GOT3 (cell line): ENCODE measurements around the gene WDCP.

ENCODE experiments used
- DNase-seq: peaks from one replicate; lab custom pipeline; 2025; ENCODE audit warnings: mixed read lengths; lab: John Stamatoyannopoulos, UW

Gene WDCP

DNA sequence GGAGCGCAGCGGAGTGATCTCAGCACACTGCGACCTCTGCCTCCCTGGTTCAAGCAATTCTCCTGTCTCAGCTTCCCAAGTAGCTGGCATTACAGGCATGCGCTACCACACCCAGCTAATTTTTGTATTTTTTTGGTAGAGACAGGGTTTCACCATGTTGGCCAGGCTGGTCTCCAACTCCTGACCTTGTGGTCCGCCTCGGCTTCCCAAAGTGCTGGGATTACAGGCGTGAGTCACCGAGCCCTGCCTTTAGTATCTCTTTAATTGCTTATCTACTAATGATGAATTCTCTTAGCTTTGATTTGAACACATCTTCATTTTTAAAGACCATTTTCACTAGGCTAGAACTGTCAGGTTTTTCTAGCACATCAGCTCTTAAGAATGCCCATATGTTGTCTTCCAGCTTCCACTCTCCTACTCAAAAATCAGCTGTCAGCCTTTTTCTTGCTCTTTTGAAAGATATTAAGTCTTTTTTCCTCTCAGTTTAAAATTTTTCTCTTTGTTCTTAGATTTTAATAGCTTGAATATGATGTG lies 53.4 kb downstream of the WDCP start:
- no peak for DNase-seq

DNA sequence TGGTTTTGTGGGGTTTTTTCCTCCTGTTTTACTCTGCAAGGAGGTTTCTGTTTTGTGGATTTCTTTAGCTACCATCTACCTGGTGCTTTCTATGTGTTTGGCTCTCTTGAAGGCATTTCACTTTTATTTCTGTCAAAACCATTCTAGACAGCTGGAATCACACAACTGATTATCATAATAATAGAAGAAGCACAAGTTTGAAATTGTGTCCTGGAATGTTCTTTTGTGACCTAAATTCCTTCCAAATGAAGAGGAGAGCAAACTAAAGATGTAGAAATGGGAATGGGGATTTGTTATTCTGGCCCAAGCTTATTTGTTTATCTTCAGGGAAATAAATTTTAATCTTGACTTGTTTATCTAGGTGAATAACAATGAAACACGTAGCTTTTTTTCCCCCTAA lies 54.3 kb downstream of the WDCP start:
- no peak for DNase-seq

DNA sequence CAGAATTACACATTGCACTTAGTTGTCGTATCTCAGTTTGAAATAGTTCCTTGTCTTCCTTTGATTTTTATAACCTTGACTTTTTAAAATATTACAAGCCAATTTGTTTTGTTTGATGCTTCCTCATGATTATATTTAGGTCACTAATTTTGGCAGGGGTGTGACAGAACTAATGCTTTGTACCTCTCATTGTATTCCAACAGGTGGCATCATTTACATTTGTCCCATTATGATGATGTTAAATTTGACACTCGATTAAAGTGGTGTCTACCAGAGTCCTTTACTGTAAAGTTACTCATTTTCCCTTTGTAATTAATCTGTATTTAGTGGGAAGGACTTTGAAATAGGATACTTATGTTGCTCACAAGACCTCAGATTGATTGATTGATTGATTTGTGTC lies 58.8 kb downstream of the WDCP start:
- DNase-seq = no peak
